HG02884 (cell line): ENCODE measurements around the gene ZNF90.
"Not testable (repeated sequence)": the region's sequence is repeated elsewhere in the genome, so short reads cannot be mapped to it uniquely, and the experiment has no call there.

ENCODE experiments used
- ATAC-seq: cut with Tn5 transposase; IDR thresholded peaks from one replicate; pipeline ENCODE4 v1.9.1; 2021; ENCODE audit warnings: mild to moderate bottlenecking, moderate library complexity; ENCODE audit not compliant: unreplicated experiment

The ZNF90 gene

GRCh38 chr19:20102097-20102496 is 24.3 kb downstream of the ZNF90 start:
- no peak for ATAC-seq

GRCh38 chr19:20103091-20103740 is 25.4 kb downstream of the ZNF90 start:
- ATAC-seq = no peak

GRCh38 chr19:20107301-20107700 is 29.5 kb downstream of the ZNF90 start:
- no peak for ATAC-seq

GRCh38 chr19:20118064-20118839 is 40.5 kb downstream of the ZNF90 start:
- not testable (repeated sequence) for ATAC-seq

- no peak for ATAC-seq
Measured at GRCh38 chr19:20124879-20125278, 47.1 kb downstream of the ZNF90 start.

- ATAC-seq = not testable (repeated sequence)
Measured at GRCh38 chr19:20132933-20133332, 55.1 kb downstream of the ZNF90 start.

- not testable (repeated sequence) for ATAC-seq
Measured at GRCh38 chr19:20137714-20138113, 59.9 kb downstream of the ZNF90 start.

- ATAC-seq = no peak
Measured at GRCh38 chr19:20151617-20152145, 73.9 kb downstream of the ZNF90 start.

GRCh38 chr19:20152506-20152905 is 74.7 kb downstream of the ZNF90 start:
- not testable (repeated sequence) for ATAC-seq

GRCh38 chr19:20153281-20153680 is 75.5 kb downstream of the ZNF90 start:
- ATAC-seq = no peak

- ATAC-seq = no peak
Measured at GRCh38 chr19:20154636-20155035, 76.8 kb downstream of the ZNF90 start.

- ATAC-seq = no peak
Measured at GRCh38 chr19:20162821-20163220, 85.0 kb downstream of the ZNF90 start.

- ATAC-seq = no peak
Measured at GRCh38 chr19:20164456-20164855, 86.7 kb downstream of the ZNF90 start.

- ATAC-seq = no peak
Measured at GRCh38 chr19:20165971-20166592, 88.3 kb downstream of the ZNF90 start.

- ATAC-seq = peak; percentile 80
Measured at GRCh38 chr19:20167020-20167644, 89.3 kb downstream of the ZNF90 start, which contains the start of gene ZNF486. Gene ZNF486 (plus strand): TSS chr19:20167214. CDS start chr19:20167331, 117 bp downstream.

GRCh38 chr19:20167651-20168122 is 89.9 kb downstream of the ZNF90 start:
- ATAC-seq = no peak
